GM18867 (cell line): Measurements from ENCODE around the gene AP2B1.

ENCODE experiments used
- ATAC-seq: cut with Tn5 transposase; IDR thresholded peaks from one replicate; pipeline ENCODE4 v1.9.1; 2021; ENCODE audit warnings: mild to moderate bottlenecking, moderate library complexity; ENCODE audit not compliant: unreplicated experiment

AP2B1 gene

DNA sequence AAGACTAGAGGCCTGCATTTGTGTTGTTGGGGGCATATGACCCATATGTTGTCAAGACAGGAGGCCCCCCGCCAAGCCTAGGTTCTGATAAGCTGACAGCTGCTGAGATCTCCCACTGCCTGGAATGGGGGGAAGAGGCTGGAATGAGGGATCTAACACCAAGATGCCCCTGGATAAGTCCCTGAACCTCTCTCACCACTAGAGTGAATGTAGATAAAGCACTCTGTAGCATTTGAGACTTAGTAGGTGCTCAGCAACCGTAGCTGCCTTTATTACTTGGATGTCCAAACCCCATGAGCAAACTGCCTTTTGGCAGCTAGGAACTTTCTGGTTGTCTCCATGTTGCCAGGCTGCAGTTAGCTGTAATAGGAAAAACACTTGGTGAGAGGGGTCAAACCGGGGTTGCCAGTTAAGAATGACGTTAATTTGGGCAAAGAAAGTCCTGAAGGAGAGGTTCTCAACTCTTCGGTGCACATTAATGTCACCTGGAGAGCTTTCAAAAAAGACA is 139.9 kb downstream of the AP2B1 start:
- no peak for ATAC-seq

- no peak for ATAC-seq
Observed at GRCh38 chr17:35727635-35728034, 140.5 kb downstream of the AP2B1 start.

DNA sequence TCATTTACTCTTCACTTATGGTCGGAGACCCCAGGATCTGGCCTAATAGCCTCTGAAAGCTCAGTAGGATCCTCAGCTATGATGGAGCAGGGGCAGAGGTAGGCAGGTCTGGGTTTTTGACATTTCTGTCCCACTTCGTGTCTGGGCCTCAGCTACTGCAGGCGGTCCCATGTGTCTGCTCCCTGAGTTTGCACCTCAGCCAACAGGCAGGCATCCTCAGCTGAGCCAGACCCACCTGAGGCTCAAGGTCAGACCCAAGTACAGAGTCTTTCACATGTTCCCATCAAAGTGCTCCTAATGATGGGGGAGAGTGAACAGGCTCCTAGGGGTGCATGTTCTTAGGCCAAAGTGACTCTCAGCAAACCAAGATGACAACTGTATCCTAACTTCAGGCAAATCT is 141.4 kb downstream of the AP2B1 start:
- ATAC-seq, result no peak

- ATAC-seq, result no peak
Observed at GRCh38 chr17:35729405-35729833, 142.3 kb downstream of the AP2B1 start.

DNA sequence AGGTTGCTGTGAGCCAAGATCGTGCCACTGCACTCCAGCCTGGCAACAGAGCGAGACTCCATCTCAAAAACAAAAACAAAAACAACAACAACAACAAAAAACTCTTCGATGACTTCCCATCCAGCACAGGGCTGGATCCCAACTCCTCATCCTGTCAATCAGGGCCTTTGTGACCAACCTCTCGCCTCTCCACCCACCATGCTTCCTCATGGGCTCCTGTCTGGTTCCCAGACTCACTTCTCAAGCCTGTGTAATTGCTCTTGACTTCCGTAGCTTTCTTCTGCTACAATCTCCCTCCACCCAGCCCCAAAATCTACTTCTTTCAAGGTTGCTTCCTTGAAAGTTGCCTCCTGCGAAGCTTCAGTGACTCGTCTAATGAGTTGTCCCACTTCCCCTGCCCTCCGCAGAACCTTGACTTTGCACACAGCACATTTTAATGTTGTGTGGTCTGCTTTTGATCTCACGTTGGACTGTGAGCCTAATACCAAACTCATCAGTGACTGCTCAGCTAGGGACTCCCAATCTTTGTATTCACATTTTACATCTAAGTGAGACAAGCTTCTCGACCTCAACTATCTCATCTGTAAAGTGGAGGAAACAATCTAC is 143.4 kb downstream of the AP2B1 start:
- no peak for ATAC-seq

- no peak for ATAC-seq
Observed at GRCh38 chr17:35731239-35731916, 144.3 kb downstream of the AP2B1 start, which contains the start of gene RASL10B. TSS of gene RASL10B (plus strand) at chr17:35731639. CDS start at chr17:35735185, 3,546 bp downstream.

- no peak for ATAC-seq
Observed at GRCh38 chr17:35731917-35732805, 145.0 kb downstream of the AP2B1 start.

DNA sequence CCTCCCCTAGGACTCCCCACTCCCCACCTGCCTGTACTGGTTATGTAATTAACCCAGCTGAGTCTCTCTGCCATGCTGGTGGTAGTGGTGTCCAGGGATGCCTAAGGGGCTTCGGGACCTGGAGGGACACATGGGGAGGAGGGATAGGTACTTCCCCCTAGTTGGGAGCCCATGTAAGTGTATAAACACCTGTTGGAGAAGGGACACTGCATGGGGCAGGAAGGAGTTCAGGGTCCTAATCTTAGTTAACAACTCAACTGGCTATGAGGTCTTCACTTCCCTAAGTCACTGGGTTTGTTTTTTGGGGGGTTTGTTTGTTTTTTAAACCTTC is 145.6 kb downstream of the AP2B1 start:
- ATAC-seq, result no peak

- ATAC-seq, result no peak
Observed at GRCh38 chr17:35733366-35733765, 146.2 kb downstream of the AP2B1 start.

- no peak for ATAC-seq
Observed at GRCh38 chr17:35734396-35734795, 147.3 kb downstream of the AP2B1 start.

DNA sequence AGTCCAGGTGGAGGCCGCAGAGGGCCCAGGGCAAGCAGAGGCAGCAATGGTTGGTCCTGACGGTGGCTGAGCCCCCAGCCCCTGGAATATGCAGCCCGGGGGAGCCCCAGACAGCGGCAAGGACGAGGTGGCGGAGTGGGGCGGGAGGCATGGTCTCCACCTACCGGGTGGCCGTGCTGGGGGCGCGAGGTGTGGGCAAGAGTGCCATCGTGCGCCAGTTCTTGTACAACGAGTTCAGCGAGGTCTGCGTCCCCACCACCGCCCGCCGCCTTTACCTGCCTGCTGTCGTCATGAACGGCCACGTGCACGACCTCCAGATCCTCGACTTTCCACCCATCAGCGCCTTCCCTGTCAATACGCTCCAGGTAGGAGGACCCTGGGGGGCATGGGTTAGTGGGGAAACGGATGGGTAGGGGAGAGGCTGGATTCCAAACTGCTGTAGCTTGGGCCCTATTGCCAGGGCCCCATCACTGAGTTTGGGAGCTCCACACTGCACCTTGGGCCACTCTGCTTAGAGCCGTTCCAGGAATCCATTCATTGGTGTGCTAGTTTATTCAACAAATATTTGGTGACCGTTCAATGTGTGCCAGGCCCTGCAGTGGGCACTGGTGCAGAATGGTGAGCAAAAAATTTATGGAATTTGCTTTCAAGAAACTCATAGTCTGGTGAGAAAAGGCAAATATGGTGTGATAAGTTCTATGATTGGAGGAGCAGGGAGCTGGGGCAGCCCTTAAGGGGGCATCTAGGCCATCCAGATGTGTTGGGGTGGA is 148.1 kb downstream of the AP2B1 start:
- no peak for ATAC-seq

- no peak for ATAC-seq
Observed at GRCh38 chr17:35736236-35736635, 149.1 kb downstream of the AP2B1 start.

GRCh38 chr17:35738519-35739133 is 151.5 kb downstream of the AP2B1 start:
- no peak for ATAC-seq

GRCh38 chr17:35740216-35740615 is 153.1 kb downstream of the AP2B1 start:
- no peak for ATAC-seq

- no peak for ATAC-seq
Observed at GRCh38 chr17:35740997-35741931, 154.1 kb downstream of the AP2B1 start.

DNA sequence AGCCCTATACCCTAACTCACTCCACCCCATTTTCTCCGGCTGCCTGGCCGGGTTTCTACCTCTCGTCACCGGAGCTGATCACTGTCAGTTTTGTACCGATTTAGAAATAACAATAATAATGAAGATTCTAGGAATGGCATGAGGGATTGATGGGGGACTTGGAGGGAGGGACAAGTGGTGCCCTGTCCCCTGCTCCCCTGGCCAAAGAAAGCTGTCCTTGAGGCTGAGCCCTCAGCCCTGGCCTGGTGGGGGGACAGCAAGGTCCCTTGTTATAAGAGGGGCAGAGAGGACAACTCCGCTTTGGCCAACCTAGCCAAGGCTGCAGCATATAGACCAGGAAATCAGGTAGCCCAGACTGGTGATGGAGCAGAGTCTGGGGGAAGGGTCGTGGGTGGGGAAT is 155.4 kb downstream of the AP2B1 start:
- ATAC-seq, result no peak

GRCh38 chr17:35742896-35743477 is 155.9 kb downstream of the AP2B1 start:
- ATAC-seq, result no peak

GRCh38 chr17:35743626-35744328 is 156.7 kb downstream of the AP2B1 start:
- no peak for ATAC-seq
